ENCODE results near the gene CCDC157. TPM values are rescaled to one million over a fixed set of nuclear protein-coding genes. Genes with fewer than 3 reads are reported as not detected.

CCDC157 gene
- total RNA-seq, 1 donor: 2.9 TPM

DNA sequence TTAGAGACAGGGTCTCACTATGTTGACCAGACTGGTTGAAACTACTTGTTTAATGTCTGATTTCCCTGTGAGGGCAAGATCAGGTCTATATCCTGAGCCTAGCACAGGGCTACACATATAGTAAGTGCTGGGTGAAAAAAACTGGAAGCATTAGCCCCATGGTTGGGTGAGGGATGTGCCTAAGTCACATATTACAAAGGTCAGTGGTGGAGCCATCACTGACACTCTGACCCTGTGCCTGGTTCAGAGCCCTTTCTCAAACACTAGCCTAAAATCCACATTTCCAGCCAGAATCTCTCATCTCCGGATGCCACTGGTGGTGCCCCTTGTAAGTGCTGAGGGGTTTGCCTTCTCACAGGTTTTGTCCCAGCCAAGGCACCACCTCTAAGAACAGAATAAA is 39.0 kb upstream of the CCDC157 start:
- no peak overlapping the region for H3K4me2 ChIP-seq (ENCODE audit: insufficient read depth, low read length)
- H3K4me1 ChIP-seq (ENCODE audit: insufficient read depth, low read length): peaks cover 40% of the 10 kb centered on the region
- H3K36me3 ChIP-seq (ENCODE audit: insufficient read depth, low read length): peaks cover 25% of the 10 kb centered on the region
- H3K27ac ChIP-seq (ENCODE audit: low read depth, low read length): peak overlapping the region; percentile 17
- H3K9me3 ChIP-seq (ENCODE audit: low read depth, low read length): no peaks in the 10 kb centered on the region
- H3K27me3 ChIP-seq (ENCODE audit: insufficient read depth, low read length): no peaks in the 10 kb centered on the region
- no peak overlapping the region for H2AFZ ChIP-seq (ENCODE audit: low read length)
- H4K20me1 ChIP-seq (ENCODE audit: insufficient read depth, low read length): peaks cover 74% of the 10 kb centered on the region
- TF ChIP-seq, protein P1, sequence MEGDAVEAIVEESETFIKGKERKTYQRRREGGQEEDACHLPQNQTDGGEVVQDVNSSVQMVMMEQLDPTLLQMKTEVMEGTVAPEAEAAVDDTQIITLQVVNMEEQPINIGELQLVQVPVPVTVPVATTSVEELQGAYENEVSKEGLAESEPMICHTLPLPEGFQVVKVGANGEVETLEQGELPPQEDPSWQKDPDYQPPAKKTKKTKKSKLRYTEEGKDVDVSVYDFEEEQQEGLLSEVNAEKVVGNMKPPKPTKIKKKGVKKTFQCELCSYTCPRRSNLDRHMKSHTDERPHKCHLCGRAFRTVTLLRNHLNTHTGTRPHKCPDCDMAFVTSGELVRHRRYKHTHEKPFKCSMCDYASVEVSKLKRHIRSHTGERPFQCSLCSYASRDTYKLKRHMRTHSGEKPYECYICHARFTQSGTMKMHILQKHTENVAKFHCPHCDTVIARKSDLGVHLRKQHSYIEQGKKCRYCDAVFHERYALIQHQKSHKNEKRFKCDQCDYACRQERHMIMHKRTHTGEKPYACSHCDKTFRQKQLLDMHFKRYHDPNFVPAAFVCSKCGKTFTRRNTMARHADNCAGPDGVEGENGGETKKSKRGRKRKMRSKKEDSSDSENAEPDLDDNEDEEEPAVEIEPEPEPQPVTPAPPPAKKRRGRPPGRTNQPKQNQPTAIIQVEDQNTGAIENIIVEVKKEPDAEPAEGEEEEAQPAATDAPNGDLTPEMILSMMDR (IDR thresholded peaks at IDR 0.05; ENCODE audit: extremely low read depth, low read depth, low read length): no peak
- peaks cover 98% of the 10 kb centered on the region for H3K79me2 ChIP-seq (ENCODE audit: insufficient read depth, low read length)
- peak; percentile 21 for DNase-seq (ENCODE audit: insufficient read length, low spot score, missing footprints)
- no peak overlapping the region for H3K4me3 ChIP-seq (ENCODE audit: insufficient read depth, low read length)

DNA sequence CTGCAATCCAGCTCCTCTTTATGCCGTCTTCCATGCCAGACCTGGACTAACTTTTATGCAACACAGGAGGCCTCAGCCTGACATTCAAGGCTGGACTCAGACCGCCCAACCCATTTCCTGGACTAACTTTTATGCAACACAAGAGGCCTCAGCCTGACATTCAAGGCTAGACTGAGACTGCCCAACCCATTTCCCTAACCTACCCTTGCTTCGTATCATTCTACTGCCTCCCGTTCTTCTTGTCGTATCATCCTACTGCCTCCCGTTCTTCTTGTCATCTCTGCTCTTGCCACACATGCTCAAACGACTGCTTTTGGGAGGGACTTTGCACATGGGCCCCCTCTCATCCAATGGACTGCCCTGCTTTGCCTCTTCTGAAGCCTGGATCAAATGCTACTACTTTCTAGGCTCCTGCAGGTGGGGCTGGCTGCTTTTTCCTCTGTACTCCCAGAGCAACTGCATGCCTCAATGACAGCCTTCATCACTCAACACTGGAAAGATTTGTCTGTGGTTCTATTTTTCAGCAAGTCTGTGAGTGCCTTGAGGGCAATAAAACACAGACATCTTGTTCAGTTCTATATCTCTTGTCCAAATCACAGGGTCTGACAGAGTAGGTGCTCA is 37.9 kb upstream of the CCDC157 start:
- DNase-seq (ENCODE audit: insufficient read length, low spot score, missing footprints): no peak
- H3K4me3 ChIP-seq (ENCODE audit: insufficient read depth, low read length): no peak overlapping the region
- H3K27ac ChIP-seq (ENCODE audit: low read depth, low read length): no peak overlapping the region
- peaks cover 100% of the 10 kb centered on the region for H3K79me2 ChIP-seq (ENCODE audit: insufficient read depth, low read length)
- H3K27me3 ChIP-seq (ENCODE audit: insufficient read depth, low read length): no peaks in the 10 kb centered on the region
- no peak overlapping the region for H3K4me2 ChIP-seq (ENCODE audit: insufficient read depth, low read length)
- no peak overlapping the region for H2AFZ ChIP-seq (ENCODE audit: low read length)
- peaks cover 30% of the 10 kb centered on the region for H3K36me3 ChIP-seq (ENCODE audit: insufficient read depth, low read length)
- TF ChIP-seq, protein P1 (IDR thresholded peaks at IDR 0.05; ENCODE audit: extremely low read depth, low read depth, low read length): no peak
- H3K4me1 ChIP-seq (ENCODE audit: insufficient read depth, low read length): peaks cover 35% of the 10 kb centered on the region
- H4K20me1 ChIP-seq (ENCODE audit: insufficient read depth, low read length): peaks cover 76% of the 10 kb centered on the region
- H3K9me3 ChIP-seq (ENCODE audit: low read depth, low read length): no peaks in the 10 kb centered on the region

DNA sequence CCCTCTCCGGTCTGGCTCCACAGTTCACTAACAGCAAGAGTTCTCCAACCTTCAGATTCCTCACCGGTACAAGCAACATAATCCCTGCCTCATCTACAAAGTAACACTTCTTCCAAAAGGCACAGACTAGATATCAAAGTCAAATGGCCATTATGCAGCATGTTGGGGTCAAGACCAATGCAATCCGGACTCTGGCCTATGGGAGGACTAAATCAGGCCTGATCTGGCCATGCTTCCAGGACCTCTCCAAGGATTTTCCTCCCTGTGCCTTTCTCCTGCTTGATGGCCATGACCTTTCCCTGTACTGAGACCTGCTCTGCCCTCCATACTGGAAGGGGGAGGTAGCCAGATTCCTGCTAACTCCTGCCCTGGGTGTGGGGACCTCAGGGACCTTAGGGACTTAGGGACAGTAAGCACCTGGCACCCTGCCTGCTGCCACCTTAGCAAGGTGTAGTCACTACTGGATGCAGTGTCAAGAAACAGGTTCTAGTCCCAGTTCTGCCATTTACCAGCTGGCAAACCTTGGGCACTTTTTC is 36.7 kb upstream of the CCDC157 start:
- Histone ChIP-seq H3K4me1 (ENCODE audit: insufficient read depth, low read length) (peaks cover 42% of the 10 kb centered on the region), H3K27ac (ENCODE audit: low read depth, low read length) (no peak overlapping the region), H3K9me3 (ENCODE audit: low read depth, low read length) (no peaks in the 10 kb centered on the region), H3K79me2 (ENCODE audit: insufficient read depth, low read length) (peaks cover 99% of the 10 kb centered on the region), H3K4me3 (ENCODE audit: insufficient read depth, low read length) (no peak overlapping the region), H3K36me3 (ENCODE audit: insufficient read depth, low read length) (peaks cover 30% of the 10 kb centered on the region), H3K4me2 (ENCODE audit: insufficient read depth, low read length) (no peak overlapping the region), H2AFZ (ENCODE audit: low read length) (no peak overlapping the region), H4K20me1 (ENCODE audit: insufficient read depth, low read length) (peaks cover 78% of the 10 kb centered on the region), H3K27me3 (ENCODE audit: insufficient read depth, low read length) (no peaks in the 10 kb centered on the region)
- DNase-seq (ENCODE audit: insufficient read length, low spot score, missing footprints): no peak
- TF ChIP-seq, protein P1 (IDR thresholded peaks at IDR 0.05; ENCODE audit: extremely low read depth, low read depth, low read length): no peak

DNA sequence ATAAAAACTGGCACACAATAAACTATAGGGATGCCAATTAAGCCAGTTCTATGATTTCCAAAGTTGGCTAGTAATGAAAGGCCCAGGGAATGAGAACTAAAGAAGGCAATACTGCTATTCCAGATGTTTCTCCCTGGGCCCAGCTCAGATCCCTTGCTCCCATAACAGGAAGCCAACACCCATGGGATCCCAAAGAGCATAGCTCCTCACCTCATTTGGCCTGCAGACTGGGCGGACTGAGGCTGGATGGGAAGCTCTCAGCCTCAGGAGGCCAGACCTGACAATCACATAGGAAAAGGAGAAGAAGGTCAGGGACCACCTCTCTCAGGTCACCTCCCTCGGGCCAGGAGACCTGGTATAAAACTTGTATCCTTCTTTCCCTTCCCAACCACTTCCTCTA is 35.3 kb upstream of the CCDC157 start:
- no peak overlapping the region for H3K4me2 ChIP-seq (ENCODE audit: insufficient read depth, low read length)
- TF ChIP-seq, protein P1 (IDR thresholded peaks at IDR 0.05; ENCODE audit: extremely low read depth, low read depth, low read length): no peak
- H4K20me1 ChIP-seq (ENCODE audit: insufficient read depth, low read length): peaks cover 64% of the 10 kb centered on the region

More for the DNA sequence above, 35.3 kb upstream of the CCDC157 start:
- no peak overlapping the region for H3K4me3 ChIP-seq (ENCODE audit: insufficient read depth, low read length)
- DNase-seq (ENCODE audit: insufficient read length, low spot score, missing footprints): peak; percentile 3
- H3K36me3 ChIP-seq (ENCODE audit: insufficient read depth, low read length): peaks cover 19% of the 10 kb centered on the region
- peaks cover 97% of the 10 kb centered on the region for H3K79me2 ChIP-seq (ENCODE audit: insufficient read depth, low read length)
- peaks cover 39% of the 10 kb centered on the region for H3K4me1 ChIP-seq (ENCODE audit: insufficient read depth, low read length)
- no peaks in the 10 kb centered on the region for H3K9me3 ChIP-seq (ENCODE audit: low read depth, low read length)
- no peak overlapping the region for H3K27ac ChIP-seq (ENCODE audit: low read depth, low read length)
- H3K27me3 ChIP-seq (ENCODE audit: insufficient read depth, low read length): no peaks in the 10 kb centered on the region
- H2AFZ ChIP-seq (ENCODE audit: low read length): no peak overlapping the region
